ENCODE results near the gene EIF3L.

The EIF3L gene

DNA sequence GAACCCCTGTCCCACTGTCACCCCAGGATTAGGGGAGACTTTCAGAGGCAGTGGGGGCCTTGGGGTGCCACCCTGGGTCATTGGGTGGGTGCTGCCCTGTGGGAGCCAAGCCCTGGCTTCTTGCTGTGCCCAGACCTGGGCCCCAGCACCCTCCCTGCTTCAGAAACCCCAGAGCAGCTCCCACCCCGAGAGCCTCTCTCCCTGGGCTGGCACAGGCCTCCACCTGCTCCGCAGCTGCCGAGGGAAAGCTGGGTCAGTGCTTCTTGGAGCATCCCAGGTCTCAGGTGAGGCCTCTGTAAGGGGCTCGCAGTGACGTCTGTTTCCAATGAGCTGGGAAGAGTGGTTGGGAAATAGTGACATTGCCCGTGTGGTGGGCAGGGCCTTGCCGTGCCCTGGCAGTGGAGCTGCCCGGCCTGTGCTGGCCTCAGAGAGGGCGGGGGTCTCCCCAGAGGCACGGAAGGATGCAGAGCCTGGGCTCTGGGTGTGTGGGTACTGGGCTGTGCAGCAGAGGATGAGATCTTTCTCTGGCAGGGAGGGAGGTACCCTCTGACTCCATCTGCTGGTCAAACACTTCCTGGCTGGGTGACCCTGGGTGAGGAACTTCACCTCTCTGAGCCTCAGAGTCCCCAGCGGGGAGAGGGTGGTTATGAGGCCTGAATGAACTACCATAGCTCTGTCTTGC, 81.2 kb downstream of the EIF3L start:
- DNase-seq, result no peak

DNA sequence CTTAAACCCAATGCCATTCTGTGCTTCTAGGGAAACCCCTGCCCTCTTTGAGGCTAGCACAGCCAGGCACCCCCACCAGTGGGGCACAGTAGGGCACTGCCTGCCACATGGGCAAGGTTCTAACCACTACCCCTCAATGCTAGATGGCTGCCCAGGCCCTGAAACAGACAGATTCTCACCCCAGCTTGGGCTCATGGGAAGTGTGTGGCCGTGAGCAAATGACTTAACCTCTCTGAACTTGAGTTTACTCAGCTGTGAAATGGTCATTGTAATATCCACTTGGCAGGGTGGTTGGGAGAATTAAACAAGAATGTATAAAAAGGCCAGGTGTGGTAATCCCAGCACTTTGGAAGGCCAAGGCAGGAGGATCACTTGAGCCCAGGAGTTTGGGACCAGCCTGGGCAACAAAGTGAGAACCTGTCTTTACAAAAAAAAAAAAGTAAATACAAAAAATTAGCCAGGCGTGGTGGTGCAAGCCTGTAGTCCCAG, 81.8 kb downstream of the EIF3L start:
- no peak for DNase-seq

GRCh38 chr22:37931893-37932389, 82.7 kb downstream of the EIF3L start:
- no peak for DNase-seq

- no peak for DNase-seq
Observed at GRCh38 chr22:37932401-37932800, 83.2 kb downstream of the EIF3L start.

GRCh38 chr22:37932821-37933578, 83.8 kb downstream of the EIF3L start:
- no peak for DNase-seq

DNA sequence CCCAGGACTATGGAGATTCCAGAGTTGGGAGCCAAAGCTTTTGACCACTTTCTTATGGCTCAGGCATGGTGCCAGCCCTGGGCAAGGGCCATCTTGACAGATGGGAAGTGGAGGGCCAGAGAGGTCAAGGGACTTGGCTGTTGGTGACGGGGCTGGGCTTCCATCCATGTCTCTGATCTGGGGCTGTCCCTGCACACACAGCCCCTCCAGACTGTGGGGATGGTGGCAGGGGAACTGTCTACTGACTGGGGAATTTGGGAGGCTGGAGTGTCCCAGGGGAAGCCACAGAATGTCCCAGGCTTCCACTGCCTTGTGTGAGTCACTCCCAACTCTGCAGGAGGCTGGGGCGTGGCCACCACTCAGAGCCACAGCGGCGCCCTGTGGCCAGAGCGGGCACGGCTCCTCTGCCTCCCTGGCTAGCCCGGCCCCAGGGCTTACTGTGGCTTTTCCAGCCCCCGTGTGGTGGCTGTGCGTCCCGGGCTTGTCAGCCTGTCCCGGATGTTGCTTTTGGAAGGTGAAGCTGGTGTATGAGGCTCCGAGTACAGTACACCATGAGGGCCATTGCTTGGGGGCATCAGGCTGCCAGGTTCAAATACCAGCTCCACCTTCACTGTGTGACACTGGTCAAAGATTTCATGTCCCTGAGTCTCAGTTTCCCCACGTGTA, 84.6 kb downstream of the EIF3L start:
- peak; percentile 88 for DNase-seq

Data from stimulated activated CD4-positive, alpha-beta T cell treated with anti-CD3 and anti-CD28 coated beads, Interleukin-1b, Interleukin-23, amount 100 ng/mL, for 48 hours (primary cell).